GM19025 (cell line): ENCODE measurements around the gene NAALADL2.
"Not testable (repeated sequence)": the region's sequence is repeated elsewhere in the genome, so short reads cannot be mapped to it uniquely, and the experiment has no call there.

Experiments
- ATAC-seq: cut with Tn5 transposase; IDR thresholded peaks from one replicate; pipeline ENCODE4 v1.9.1; 2021; ENCODE audit warnings: mild to moderate bottlenecking, low read depth, moderate library complexity; ENCODE audit not compliant: unreplicated experiment

Gene NAALADL2

DNA sequence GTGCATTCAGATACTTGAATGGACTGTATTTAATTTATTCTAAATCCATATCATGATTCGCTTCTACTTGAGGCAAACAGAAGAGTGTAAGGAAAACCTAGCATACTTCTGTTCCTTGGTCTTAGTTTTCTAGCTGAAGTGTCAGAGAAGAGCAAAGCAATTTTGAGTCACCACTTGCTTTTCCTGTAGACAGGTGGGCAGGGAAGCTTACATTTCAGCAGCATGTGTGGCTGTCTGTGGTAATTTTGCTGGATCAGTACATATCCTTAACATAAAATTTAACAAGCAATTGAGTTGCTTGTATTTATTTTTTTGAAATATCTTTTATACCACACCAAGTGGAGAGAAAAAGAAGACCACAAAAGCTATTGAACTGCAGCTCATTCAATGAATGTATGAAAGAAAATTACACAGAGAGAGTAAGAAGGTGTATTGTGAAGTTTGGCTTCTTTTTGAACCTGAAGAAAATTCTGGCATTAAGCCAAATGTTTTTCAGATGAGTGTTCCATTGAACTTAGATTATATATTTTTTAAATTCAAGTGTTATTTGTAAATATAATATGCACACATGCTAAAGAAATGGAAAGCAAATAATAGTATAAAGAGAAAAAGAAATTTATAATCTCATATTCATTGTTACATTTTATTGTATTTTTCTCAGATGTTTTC, 747.6 kb downstream of the NAALADL2 start:
- ATAC-seq, result no peak

DNA sequence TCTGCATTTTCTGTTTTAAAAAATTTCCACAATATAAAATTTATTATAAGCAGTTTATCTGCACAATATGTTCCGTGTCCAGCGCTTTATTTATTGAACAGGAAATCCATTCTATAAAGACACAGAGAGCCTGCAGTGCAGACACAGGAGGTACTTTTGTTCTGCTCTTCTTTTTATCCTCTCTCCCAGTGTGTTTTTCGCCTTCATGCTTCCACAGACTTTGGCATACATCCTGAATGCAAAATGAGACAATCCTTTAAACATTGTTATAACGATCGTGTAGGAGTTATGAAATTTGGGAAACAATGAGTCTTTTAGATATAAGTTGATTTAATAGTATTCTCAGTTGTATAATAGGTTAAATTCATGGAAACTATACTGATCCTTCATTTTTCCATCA, 749.2 kb downstream of the NAALADL2 start:
- no peak for ATAC-seq

DNA sequence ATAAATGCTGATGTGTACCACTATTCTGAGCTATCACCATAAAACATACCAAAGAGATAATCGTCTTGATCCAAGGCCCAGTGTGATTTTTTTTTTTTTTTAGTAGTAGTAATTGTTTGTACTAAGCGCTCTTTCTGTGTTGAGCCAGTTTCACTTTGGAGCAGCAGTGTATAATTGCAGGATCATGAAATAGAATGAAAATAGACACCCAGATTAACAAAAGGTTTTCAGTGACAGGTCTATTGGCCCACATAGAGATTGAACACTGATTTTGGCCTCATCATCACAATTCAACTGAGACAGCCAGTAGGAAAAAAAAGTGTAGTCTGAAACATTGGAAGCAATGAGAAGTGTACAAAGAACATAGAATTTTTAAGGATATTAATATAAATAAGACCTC, 749.8 kb downstream of the NAALADL2 start:
- ATAC-seq, result no peak

DNA sequence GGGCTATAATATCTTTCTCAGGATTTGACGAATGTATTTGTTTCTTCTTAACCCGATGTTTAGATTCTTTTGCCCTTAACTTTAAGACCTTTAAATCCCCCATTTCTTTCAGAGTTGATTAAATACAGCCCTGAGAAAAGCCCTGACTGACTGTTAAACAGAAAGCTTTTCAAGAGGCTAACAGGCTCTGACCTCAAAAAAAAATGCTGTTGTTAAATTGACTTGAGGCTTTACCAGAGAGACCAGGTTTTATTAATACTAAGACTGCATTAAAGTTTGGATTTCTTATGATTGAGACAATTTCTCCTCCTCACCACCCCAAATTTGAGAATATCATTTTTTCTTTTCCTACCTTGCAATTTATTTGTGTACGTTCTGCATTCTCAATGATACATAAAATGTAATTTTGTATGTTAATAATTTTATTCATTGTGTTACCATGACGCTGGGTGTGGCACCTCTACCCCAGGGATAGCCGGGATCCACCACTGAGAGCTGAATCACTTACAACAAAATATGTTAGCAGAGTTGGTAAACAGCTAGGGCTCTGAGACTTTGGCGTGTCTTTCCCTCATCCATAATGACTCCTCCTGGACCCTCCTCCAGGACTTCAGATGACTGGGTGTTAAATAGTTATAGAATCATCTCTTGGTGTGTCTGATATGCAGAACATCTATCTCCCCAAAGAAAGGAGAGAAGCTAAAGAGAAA, 753.5 kb downstream of the NAALADL2 start:
- ATAC-seq, result no peak

DNA sequence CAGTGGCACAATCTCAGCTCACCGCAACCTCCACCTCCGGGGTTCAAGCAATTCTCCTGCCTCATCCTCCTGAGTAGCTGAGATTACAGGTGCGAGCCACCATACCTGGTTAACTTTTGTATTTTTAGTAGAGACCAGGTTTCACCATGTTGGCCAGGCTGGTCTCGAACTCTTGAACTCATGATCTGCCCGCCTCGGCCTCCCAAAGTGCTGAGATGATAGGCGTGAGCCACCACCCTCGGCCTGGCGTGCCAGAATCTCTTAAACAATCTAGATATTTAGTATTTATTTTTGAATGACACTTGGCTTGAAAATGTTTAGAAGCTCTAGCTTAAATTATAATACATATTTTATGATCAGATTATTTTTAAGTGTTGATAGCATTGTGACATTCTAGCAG, 755.0 kb downstream of the NAALADL2 start:
- not testable (repeated sequence) for ATAC-seq

DNA sequence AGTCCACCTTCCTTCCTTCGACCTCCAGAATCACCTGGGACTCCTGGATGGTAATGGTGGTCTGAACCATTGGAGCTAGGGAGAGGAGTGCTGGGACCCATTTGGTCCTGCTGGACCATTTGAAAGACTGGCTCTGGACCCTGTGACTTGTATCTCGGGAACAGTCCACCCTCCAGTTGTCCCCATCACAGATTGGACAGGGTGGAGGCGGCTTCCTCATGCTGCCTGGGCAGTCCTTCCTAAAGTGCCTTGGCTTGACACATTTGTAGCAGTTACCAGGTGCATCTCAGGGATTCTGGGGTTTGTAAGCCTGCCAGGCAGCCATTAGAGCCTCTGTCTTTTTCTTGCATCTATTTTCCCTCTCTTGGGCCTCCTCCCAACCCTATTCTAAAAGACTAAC, 758.1 kb downstream of the NAALADL2 start:
- ATAC-seq, result no peak

DNA sequence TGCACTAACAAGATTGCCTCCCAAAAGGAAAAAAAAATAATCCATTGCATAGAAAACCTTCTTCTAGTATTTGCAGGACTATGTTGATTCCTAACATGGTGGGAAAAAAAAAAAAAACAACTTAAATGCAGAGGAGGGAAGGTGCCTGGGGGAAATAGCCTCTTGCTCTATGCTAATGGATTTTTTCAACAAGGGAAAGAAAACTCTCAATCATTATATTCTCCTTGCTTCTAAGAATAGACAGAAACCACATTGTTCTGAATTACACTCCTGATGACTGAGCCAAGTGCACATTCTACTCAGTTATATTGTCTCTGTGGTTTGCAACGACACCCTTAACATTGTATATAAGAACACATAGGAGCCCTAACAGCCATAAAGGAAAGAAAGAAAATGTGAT, 760.2 kb downstream of the NAALADL2 start:
- ATAC-seq, result no peak

DNA sequence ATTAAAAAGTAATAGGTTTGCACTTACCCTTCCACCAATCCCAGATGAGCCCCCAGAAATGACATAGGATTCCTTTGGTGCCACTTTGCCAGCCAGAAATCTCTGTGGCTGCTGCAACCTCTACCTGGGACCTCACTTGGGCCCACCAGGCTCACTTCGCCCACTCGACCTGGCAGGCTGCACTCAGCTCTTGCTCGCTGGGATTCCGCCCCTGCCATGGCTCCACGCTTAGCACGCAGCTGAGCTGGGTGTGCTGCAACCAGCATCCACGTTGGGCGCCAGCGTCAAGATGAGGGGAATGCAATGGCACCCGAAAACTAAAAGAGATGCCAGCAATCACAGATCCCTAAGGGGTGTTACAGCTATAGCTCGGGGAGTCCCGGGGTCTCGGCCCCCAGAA, 761.0 kb downstream of the NAALADL2 start:
- ATAC-seq, result no peak

DNA sequence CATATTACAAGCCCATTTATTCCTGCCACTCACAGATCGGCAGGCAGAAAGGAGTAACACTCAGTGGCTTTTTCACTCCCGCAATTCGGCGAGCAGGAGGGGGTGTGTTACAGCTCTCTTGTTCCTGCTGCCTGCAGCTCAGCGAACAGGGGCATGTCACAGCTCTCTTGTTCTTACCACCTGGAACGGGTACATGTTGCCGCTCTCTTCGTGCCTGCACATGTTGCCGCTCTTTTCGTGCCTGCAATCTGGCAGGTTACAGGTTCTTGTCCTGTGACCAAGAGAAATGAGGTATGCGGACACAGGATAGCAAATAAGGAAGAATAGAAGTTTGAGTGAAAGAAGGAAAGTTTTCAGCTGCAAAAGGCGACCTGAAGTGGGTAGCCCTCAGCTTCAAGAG, 761.4 kb downstream of the NAALADL2 start:
- no peak for ATAC-seq

DNA sequence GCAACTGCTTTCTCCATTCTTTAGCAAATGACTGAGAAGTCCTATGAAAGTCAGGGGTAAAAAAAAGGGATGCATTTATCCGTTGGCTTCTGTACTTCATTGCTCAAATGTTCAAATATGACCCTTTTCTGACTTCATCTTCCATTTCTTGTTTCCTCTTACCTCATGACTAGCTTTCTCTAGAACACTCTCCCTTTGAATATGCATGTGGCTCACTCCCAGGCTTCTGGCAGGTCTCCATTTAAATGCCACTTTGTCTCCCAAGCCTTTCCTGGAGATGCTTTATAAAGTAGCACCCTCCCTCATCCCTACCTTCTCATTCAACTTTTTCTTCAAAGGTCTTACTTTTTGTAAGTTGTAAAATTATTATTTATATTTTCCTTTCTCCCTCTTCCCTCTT, 781.8 kb downstream of the NAALADL2 start:
- no peak for ATAC-seq

DNA sequence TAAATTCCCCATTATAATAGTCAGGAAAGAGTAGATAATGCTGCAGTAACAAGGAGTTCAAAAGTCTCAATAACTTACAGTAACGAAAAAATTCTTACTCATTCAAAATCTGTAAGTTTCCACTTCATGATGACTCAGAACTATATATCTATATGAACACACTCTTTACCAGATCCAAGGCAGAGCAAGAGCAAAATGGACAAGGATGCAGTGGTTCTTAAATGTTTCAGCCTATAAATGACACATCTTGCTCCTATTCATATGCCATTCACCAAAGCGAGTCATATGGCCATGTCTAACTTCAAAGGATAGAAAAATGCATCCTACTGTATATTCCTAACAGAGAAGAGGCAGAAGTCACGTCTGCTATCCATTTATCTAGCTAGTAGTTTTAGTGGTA, 787.7 kb downstream of the NAALADL2 start:
- no peak for ATAC-seq

DNA sequence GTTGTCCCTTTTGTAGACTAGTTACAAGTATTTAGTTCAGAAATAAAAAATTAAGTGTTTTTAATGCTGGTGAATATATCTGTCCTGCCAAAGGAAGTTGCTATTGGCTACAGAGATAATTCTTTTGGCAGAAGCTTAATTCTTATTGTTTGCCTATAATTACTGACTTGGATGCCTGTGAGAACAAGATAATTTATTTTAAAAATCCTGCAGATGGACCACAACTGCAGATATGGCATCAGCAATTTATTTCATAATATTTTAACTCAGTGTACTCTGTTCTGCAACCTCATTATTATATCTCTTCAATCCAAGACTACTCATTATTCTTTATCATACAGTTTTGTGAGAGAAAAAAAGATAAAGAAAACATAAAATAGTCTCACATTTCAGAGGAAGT, 789.8 kb downstream of the NAALADL2 start:
- ATAC-seq, result no peak

DNA sequence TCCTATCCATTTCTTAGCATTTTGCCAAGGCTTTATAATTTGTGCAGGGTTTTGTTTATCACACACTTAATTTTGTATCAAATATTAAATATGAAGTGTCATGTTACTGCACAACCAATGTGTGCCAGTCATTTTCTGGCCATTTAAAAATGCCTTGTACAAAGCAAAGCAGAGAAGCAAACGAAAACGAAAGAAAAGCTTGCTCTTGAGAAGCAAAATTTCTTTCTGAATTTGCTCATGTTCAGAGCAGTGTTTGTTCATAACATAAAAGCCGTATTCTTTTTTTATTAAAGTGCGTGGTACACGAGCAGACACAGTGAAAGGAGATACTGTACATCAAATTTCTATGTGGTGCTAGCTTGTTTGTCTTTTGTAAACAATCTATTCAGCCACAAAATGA, 792.6 kb downstream of the NAALADL2 start:
- no peak for ATAC-seq

DNA sequence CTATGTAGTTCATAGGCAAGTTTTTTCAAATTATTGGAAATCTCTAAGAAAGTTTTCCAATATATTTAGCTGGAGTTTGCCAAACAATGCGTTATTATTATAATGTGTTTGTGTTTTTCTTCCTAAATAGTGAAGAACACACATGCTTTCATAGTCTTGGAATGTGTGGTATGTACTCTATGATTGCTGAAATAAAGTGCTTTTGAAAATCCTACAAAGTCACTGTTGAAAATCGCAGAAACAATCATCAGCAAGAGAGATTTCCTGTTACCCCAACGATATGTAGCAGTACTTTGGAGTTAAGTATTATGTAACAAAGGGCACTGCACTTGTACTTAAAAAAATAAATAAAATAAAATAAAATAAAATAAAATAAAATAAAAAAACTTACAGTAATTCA, 796.2 kb downstream of the NAALADL2 start:
- ATAC-seq, result no peak

DNA sequence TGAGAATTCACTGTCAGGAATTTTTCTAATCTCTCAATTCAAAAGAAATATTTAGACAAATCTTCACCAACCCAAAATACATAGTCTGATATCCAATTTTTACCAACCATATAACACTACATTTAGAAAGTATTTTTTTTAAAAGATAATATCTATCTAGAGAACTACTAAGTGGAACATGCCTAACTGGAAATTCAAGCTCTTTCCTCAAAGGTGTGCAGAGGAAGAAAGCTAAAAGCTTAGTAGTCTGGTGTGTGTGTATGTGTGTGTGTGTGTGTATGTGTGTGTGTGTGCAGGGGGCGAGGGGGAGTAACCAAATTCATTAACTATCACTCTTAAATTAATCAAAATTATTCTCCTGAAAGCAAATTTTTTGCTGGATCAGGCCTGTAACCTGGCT, 797.3 kb downstream of the NAALADL2 start:
- no peak for ATAC-seq

DNA sequence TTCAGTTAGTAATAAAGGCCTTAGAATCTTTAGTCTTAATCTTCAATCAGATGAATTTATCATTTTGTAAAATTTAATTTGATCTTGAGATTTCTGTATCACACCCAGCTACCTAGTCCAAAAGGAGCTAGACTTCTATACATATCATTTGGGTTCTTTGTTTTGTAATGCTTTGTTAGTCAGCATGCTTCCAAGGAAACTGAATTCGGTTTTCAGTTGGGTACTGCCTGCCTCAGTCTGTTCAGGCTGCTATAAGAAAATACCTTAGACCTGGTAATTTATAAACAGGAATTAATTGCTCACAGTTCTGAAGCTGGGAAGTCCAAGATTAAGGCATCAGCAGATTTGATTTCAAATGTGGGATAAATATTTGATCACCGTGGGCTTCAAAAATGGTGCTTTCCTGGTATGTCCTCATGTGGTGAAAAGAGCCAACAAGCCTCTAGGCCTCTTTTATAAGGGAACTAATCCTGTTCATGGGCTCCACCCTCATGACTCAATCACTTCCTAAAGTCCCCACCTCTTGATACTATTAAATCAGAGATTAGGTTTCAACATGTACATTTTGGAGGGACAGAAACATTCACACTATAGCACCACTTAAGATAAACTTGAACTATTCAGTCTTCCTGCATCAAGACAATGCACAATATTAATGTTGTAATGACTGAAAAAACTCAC, 800.7 kb downstream of the NAALADL2 start:
- ATAC-seq, result no peak

DNA sequence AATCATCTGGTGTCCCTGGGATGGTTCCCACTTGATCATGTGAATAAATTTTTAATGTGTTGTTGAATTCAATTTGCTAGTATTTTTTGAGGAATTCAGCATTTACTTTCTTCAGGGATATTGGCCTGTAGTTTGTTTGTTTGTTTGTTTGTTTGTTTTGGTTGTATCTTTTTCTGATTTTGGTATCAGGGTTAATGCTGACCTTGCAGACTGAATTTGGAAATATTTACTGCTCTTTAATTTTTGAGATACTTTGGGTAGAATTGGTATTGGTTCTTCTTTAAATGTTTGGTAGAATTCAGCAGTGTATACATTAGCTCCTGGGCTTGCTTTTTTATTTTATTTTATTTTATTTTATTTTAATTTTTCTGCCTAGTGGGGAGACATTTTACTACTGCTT, 803.7 kb downstream of the NAALADL2 start:
- ATAC-seq, result no peak

DNA sequence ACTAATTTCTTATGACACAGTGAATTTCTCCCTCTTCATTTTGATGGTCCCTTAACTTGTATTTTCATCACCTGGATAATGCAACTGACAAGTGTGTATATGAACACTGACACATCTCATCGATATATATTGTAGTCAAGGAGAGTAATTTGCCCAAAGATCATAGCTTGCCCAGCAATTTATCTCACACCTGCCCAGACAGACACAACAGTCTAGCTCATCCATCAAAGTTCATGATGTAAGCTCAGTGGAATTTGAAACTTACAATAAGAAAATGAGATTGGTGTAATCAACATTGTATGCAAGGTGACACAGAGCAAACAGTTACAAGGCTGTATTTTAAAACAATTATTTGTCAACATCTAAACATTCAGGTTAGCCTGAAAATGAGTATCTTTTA, 805.8 kb downstream of the NAALADL2 start:
- ATAC-seq, result no peak

DNA sequence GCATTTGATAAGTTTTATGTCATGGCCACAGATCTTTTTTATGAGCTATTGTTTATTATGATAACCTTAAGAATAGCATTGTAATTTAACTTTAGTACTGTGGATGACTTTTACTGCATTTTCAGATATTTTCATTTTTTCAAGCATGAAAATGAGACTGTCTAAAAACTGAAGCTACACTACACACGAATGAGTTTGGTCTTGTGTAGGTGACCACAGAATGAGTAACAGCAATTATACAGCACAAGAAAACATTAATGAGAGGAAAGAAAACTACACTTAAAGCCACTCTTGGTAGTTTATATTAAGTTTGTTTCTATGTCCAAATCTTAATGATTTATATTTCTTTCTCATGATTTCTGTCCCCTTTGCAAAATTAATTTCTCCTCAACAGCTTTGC, 809.2 kb downstream of the NAALADL2 start:
- no peak for ATAC-seq

DNA sequence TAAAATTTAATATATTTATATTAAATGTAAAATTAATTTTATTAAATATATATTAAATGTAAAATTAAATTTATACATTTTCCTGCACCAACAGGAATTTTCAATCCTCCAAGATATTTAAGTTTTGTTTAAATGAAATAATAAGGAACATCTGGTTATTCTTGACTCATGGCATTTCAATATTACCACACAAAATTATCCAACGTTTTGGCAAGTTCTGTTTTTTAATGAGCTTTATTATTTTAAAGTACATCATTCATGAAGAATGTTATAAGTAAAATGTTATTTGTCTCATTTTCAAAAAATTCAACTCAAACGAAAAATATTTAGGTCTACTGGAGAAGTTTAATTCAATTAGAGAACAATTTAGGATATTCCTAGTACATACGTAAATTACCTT, 811.4 kb downstream of the NAALADL2 start:
- no peak for ATAC-seq

DNA sequence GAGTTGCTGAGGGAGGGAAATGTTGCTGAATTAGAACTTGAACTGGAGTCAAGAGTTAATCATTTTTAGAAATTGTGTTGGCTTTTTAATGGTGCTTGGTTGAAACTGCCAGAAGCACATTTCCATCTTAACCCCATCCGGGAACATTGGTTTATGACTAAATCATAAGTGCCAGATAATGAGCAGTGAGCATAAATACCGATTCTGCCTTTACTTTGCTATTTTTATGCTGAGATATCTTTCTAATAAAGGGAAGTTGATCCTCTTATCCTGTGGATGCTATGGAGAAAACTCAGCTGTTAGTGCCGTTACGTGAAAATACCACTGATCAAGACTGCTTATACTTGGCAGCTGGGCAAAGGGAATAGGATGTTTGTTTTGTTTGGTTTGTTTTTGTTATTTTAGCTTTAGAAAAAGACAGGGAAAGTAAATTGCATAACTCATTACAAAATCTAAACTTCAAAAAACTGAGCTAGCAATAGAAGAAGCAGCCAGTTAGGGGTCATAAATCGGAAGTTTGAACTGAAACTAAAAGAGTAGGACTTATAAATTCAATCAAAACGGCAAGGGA, 813.1 kb downstream of the NAALADL2 start:
- ATAC-seq, result no peak

DNA sequence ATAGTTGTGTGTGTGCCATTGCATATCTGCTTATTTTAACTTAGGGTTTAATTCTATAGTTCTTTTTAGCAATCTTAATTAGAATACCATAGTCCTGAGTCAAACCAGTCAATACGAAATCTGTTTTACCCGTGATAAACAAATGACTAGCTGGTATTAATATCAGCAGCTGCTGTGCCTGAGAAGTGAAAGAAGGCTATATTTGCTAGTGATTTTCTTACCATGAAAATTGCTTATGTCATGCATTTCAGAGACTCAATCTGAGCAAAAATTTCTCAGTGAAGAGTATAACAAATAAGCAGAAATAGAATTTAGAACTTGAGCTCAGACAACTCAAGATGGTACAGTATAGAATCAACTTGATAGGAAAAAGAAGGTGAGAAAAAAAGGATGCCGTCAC, 820.4 kb downstream of the NAALADL2 start:
- no peak for ATAC-seq
